Hepatocyte (in vitro differentiated cells): ENCODE data around the gene KCTD10.

Experiments
- CTCF ChIP-seq: fragments of 200-600 bp; sonication (generic); IDR thresholded peaks from 2 replicates; pipeline ENCODE4 v1.5.1; 2016; ENCODE audit warnings: antibody characterized with exemption, mild to moderate bottlenecking; ENCODE audit not compliant: poor library complexity
- EZH2 ChIP-seq: fragments of 200-600 bp; sonication (generic); IDR thresholded peaks from 2 replicates; pipeline ENCODE4 v1.6.1; 2016; ENCODE audit warnings: antibody characterized with exemption, mild to moderate bottlenecking, borderline replicate concordance
- EZH2phosphoT487 ChIP-seq: fragments of 200-600 bp; sonication (generic); IDR thresholded peaks from one replicate; pipeline ENCODE4 v1.6.1; 2018; ENCODE audit warnings: antibody characterized with exemption, mild to moderate bottlenecking, low read depth, moderate library complexity; ENCODE audit not compliant: unreplicated experiment, severe bottlenecking

GRCh38 chr12:109479761-109480160, 2.7 kb upstream of the KCTD10 start:
- TF ChIP-seq CTCF (no peak), EZH2phosphoT487 (no peak), EZH2 (no peak)
